Stimulated activated CD4-positive, alpha-beta T cell treated with anti-CD3 and anti-CD28 coated beads, Interleukin-4, amount 100 ng/mL, for 24 hours (primary cell): ENCODE data around the gene ZSWIM3.
"Not testable (repeated sequence)": the region's sequence is repeated elsewhere in the genome, so short reads cannot be mapped to it uniquely, and the experiment has no call there.

Source experiments
- DNase-seq: peaks from one replicate; pipeline ENCODE4 v3.0.0-alpha.2; 2020

ZSWIM3 gene

GRCh38 chr20:45890985-45891983 is 33.9 kb downstream of the ZSWIM3 start, which contains the start of the genes CTSA and NEURL2:
TSS of gene CTSA (plus strand) at chr20:45891335. CDS start at chr20:45891569, 234 bp downstream.
TSS of gene NEURL2 (minus strand) at chr20:45891208. CDS start at chr20:45890991, 217 bp downstream.
- peak; percentile 90 for DNase-seq

GRCh38 chr20:45892049-45892825 is 34.8 kb downstream of the ZSWIM3 start:
- no peak for DNase-seq

- DNase-seq: peak; percentile 33
Observed at GRCh38 chr20:45892828-45893500, 35.5 kb downstream of the ZSWIM3 start.

- no peak for DNase-seq
Observed at GRCh38 chr20:45893831-45894230, 36.4 kb downstream of the ZSWIM3 start.

- no peak for DNase-seq
Observed at GRCh38 chr20:45894797-45895196, 37.4 kb downstream of the ZSWIM3 start.

- DNase-seq: no peak
Observed at GRCh38 chr20:45896641-45897161, 39.3 kb downstream of the ZSWIM3 start.

GRCh38 chr20:45897289-45897688 is 39.9 kb downstream of the ZSWIM3 start:
- DNase-seq: no peak

- no peak for DNase-seq
Observed at GRCh38 chr20:45897692-45898091, 40.3 kb downstream of the ZSWIM3 start.

- no peak for DNase-seq
Observed at GRCh38 chr20:45898285-45898684, 40.9 kb downstream of the ZSWIM3 start.

- DNase-seq: no peak
Observed at GRCh38 chr20:45899046-45899835, 41.8 kb downstream of the ZSWIM3 start.

GRCh38 chr20:45901332-45901731 is 43.9 kb downstream of the ZSWIM3 start:
- DNase-seq: not testable (repeated sequence)

GRCh38 chr20:45902199-45902701 is 44.8 kb downstream of the ZSWIM3 start:
- no peak for DNase-seq

- DNase-seq: no peak
Observed at GRCh38 chr20:45904583-45905504, 47.4 kb downstream of the ZSWIM3 start.

GRCh38 chr20:45905505-45906079 is 48.2 kb downstream of the ZSWIM3 start:
- no peak for DNase-seq

- no peak for DNase-seq
Observed at GRCh38 chr20:45907219-45907948, 50.0 kb downstream of the ZSWIM3 start.

GRCh38 chr20:45908084-45908483 is 50.7 kb downstream of the ZSWIM3 start:
- DNase-seq: no peak

- DNase-seq: no peak
Observed at GRCh38 chr20:45909336-45909808, 52.0 kb downstream of the ZSWIM3 start.

- DNase-seq: no peak
Observed at GRCh38 chr20:45909817-45910669, 52.6 kb downstream of the ZSWIM3 start.
